NK-92 treated with Interleukin-12 subunit alpha and Interleukin-12 subunit beta, amount 100 ng/mL, for 24 hours (cell line): Measurements from ENCODE around the gene PSORS1C2.
A peak's percentile ranks its signal among the peaks of the same experiment; 100 is the strongest.
"Not testable (repeated sequence)": the region's sequence is repeated elsewhere in the genome, so short reads cannot be mapped to it uniquely, and the experiment has no call there.

Source experiments
- DNase-seq: peaks from one replicate; lab custom pipeline; 2025; lab: John Stamatoyannopoulos, UW

Gene PSORS1C2

GRCh38 chr6:31165986-31166385 is 27.1 kb upstream of the PSORS1C2 start:
- DNase-seq = no peak

- not testable (repeated sequence) for DNase-seq
Measured at GRCh38 chr6:31165064-31165832, 26.4 kb upstream of the PSORS1C2 start.

- not testable (repeated sequence) for DNase-seq
Measured at GRCh38 chr6:31164475-31165063, 25.7 kb upstream of the PSORS1C2 start.

GRCh38 chr6:31163922-31164321 is 25.1 kb upstream of the PSORS1C2 start:
- DNase-seq = no peak

GRCh38 chr6:31162463-31163165 is 23.7 kb upstream of the PSORS1C2 start:
- no peak for DNase-seq

GRCh38 chr6:31161216-31162126 is 22.6 kb upstream of the PSORS1C2 start:
- DNase-seq = no peak

- DNase-seq = no peak
Measured at GRCh38 chr6:31158863-31159855, 20.3 kb upstream of the PSORS1C2 start.

GRCh38 chr6:31158140-31158862 is 19.4 kb upstream of the PSORS1C2 start, which contains the start of gene TCF19:
Gene TCF19, plus strand, starts transcription at chr6:31158589. Its CDS starts 881 bp downstream, at chr6:31159470.
- peak; percentile 98 for DNase-seq

GRCh38 chr6:31157513-31158139 is 18.8 kb upstream of the PSORS1C2 start, which contains the start of gene CCHCR1:
Gene CCHCR1, minus strand, starts transcription at chr6:31157802. Its CDS starts 202 bp downstream, at chr6:31157600.
- no peak for DNase-seq

GRCh38 chr6:31156641-31157040 is 17.8 kb upstream of the PSORS1C2 start:
- no peak for DNase-seq

GRCh38 chr6:31154436-31154835 is 15.6 kb upstream of the PSORS1C2 start:
- DNase-seq = no peak

GRCh38 chr6:31152781-31153180 is 13.9 kb upstream of the PSORS1C2 start:
- no peak for DNase-seq

GRCh38 chr6:31149827-31150447 is 11.1 kb upstream of the PSORS1C2 start:
- no peak for DNase-seq

- DNase-seq = no peak
Measured at GRCh38 chr6:31145386-31145785, 6.5 kb upstream of the PSORS1C2 start.

- no peak for DNase-seq
Measured at GRCh38 chr6:31144970-31145340, 6.1 kb upstream of the PSORS1C2 start.

- DNase-seq = no peak
Measured at GRCh38 chr6:31144296-31144969, 5.6 kb upstream of the PSORS1C2 start.

- DNase-seq = no peak
Measured at GRCh38 chr6:31143148-31143547, 4.3 kb upstream of the PSORS1C2 start.

- DNase-seq = no peak
Measured at GRCh38 chr6:31142361-31142761, 3.5 kb upstream of the PSORS1C2 start.
